Activated naive CD8-positive, alpha-beta T cell (primary cell): ENCODE data around the gene SLC52A1.

Experiments used
- H3K27ac Mint-ChIP-seq: one replicate; pipeline ENCODE4 v1.8.0; 2021; ENCODE audit warnings: mixed read lengths
- H3K27me3 Mint-ChIP-seq: one replicate; pipeline ENCODE4 v1.8.0; 2021; ENCODE audit warnings: mixed read lengths
- H3K36me3 Mint-ChIP-seq: one replicate; pipeline ENCODE4 v1.8.0; 2021; ENCODE audit warnings: mixed read lengths
- H3K4me1 Mint-ChIP-seq: one replicate; pipeline ENCODE4 v1.8.0; 2021; ENCODE audit warnings: low read depth, mixed read lengths
- H3K4me3 Mint-ChIP-seq: one replicate; pipeline ENCODE4 v1.8.0; 2021; ENCODE audit warnings: mild to moderate bottlenecking, mixed read lengths
- H3K9me3 Mint-ChIP-seq: one replicate; pipeline ENCODE4 v1.8.0; 2021; ENCODE audit warnings: low read depth, mixed read lengths

Gene SLC52A1

DNA sequence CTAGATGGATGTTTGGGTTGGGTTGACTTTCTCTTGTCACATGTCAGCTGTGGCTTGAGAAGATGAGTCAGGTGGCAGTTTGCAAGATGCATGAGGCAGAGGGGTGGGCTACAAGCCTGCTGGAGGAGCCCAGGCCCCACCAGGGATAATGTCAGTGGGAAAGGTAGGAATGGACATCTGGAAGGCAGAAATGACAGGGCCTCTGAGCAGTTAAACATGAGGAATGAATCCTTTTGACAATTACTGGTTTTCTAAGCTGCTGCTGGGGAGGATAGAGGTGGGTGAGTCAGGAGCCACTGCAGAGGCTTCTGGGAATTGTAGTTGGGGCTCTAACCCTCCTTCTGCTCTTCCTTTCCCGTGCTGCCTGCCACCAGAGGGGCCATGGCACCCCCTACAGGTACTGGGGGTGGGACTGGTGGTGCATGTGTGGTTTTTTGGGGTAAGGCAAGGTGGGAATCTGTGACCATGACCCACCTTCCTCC is 15.7 kb downstream of the SLC52A1 start:
- Mint-ChIP-seq H3K4me3 (no peak overlapping the region), H3K27ac (peak overlapping the region; percentile 92), H3K36me3 (no peaks in the 10 kb centered on the region), H3K9me3 (no peaks in the 10 kb centered on the region), H3K27me3 (no peaks in the 10 kb centered on the region), H3K4me1 (peaks cover 12% of the 10 kb centered on the region)

DNA sequence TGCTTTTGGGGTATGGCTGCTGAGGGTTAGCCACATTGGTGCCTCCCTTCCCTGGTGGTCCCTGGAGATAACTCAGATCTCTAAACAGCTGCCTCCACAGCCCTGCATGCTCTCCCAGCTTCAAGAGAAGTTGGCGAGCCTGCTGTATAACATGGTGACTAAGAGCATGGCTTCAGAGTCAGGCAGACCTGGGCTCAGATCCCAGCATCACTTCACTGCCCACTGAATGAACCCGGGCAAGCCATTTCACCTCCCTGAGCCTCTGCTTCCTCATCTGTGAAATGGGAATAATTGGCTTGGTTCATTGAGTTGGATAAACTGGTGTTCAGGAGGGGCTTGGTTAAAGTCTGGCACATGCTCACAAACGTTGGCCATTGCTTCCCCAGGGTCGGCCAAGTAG is 20.9 kb downstream of the SLC52A1 start:
- no peaks in the 10 kb centered on the region for H3K27me3 Mint-ChIP-seq
- H3K4me3 Mint-ChIP-seq: no peak overlapping the region
- H3K27ac Mint-ChIP-seq: no peak overlapping the region
- no peaks in the 10 kb centered on the region for H3K36me3 Mint-ChIP-seq
- H3K9me3 Mint-ChIP-seq: no peaks in the 10 kb centered on the region
- H3K4me1 Mint-ChIP-seq: peaks cover 8% of the 10 kb centered on the region

DNA sequence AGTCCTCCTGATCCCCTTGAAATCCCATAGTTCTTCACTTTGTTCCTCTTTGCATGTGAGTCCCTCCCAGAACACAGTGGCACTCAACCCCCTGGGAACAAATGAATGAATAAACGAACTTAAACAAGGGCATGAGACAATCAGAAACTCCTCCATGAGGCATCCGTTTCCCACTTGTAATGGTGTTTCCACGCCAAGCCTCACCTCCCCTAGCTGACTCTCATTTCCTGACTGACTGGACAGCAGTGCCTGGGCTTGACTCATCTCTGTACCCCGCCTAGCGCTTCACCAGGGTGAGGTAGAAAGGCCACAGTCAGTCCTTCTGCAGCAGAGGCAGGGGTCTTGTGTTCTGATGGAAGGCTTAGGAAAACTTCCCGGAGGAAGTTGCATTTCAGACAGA is 23.3 kb downstream of the SLC52A1 start:
- peaks cover 2% of the 10 kb centered on the region for H3K36me3 Mint-ChIP-seq

DNA sequence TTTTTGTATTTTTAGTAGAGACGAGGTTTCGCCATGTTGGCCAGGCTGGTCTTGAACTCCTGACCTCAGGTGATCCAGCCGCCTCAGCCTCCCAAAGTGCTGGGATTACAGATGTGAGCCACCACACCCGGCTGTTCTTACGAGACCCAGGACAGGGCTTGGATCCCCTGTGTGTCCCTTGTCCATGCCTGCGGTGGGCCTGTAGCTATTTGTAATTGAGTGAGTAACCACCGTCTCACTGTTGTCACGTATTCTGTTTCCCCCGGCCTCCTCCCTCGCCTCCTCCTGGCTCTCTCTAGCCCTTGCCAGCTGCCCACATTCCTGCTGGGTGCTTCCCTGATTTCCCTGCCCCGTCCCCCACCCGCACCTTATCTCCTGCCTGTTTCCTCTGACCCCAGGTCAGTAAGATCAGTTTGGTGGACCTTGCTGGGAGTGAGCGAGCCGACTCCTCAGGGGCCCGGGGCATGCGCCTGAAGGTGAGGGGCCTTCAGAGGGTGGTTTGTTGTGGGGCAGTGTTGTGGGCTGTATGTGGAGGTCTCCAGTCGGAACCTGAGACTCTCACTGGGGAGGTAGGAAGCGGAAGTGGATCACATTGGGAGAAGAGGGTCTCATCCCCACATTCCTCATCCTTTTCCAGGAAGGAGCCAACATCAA is 31.9 kb downstream of the SLC52A1 start:
- Mint-ChIP-seq H3K36me3 (peaks cover 13% of the 10 kb centered on the region), H3K4me1 (peaks cover 15% of the 10 kb centered on the region), H3K9me3 (no peaks in the 10 kb centered on the region), H3K27ac (no peak overlapping the region), H3K27me3 (no peaks in the 10 kb centered on the region), H3K4me3 (no peak overlapping the region)

More for the DNA sequence above, 23.3 kb downstream of the SLC52A1 start:
- no peaks in the 10 kb centered on the region for H3K9me3 Mint-ChIP-seq
- H3K4me3 Mint-ChIP-seq: no peak overlapping the region
- H3K4me1 Mint-ChIP-seq: peaks cover 2% of the 10 kb centered on the region
- no peak overlapping the region for H3K27ac Mint-ChIP-seq
- H3K27me3 Mint-ChIP-seq: no peaks in the 10 kb centered on the region

DNA sequence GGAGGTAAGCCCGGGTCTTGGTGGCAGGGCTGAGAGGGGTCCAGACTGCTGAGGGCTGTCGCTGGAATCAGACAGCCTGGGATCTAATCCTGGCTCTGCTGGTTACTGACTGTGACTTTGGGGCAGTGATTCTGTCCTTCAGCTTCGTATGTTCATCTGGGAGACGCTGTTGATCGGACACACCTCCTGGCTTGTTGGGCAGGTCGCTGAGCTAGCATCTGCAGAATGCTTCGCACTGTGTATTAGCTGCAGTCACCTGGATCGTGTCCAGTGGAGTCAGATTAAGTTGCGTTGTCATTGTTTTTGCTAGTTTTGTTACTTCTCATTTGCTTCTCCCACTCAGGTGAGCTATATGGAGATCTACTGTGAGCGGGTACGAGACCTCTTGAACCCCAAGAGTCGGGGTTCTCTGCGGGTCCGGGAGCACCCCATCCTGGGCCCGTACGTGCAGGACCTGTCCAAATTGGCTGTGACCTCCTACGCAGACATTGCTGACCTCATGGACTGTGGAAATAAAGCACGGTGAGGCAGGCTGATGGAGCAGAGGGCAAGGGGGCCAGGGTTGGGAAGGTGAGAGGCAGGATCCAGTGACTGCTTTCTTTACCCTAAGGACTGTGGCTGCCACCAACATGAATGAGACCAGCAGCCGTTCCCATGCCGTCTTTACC is 33.0 kb downstream of the SLC52A1 start:
- H3K4me3 Mint-ChIP-seq: no peak overlapping the region
- H3K9me3 Mint-ChIP-seq: no peaks in the 10 kb centered on the region
- peaks cover 16% of the 10 kb centered on the region for H3K4me1 Mint-ChIP-seq
- H3K27ac Mint-ChIP-seq: no peak overlapping the region
- H3K27me3 Mint-ChIP-seq: no peaks in the 10 kb centered on the region
- peaks cover 10% of the 10 kb centered on the region for H3K36me3 Mint-ChIP-seq

DNA sequence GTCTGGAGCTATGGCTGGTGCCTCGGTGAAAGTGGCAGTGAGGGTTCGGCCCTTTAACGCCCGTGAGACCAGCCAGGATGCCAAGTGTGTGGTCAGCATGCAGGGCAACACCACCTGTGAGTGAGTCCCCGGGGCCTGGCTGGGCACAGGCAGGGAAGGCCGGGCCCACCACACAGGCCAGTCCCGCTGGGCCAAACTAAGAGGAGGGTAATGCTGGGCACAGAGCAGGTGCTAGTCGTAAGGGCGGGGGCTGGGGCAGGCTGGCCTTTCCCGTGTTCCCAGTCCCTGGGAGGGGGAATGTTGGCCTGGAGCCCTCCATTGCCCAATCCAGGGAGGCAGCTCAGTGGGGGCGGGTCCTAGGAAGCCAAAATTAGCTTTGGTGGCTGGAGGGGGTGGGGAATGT is 35.0 kb downstream of the SLC52A1 start:
- Mint-ChIP-seq H3K36me3 (peaks cover 8% of the 10 kb centered on the region), H3K27me3 (no peaks in the 10 kb centered on the region), H3K27ac (no peak overlapping the region), H3K4me3 (no peak overlapping the region), H3K9me3 (no peaks in the 10 kb centered on the region), H3K4me1 (peaks cover 19% of the 10 kb centered on the region)

DNA sequence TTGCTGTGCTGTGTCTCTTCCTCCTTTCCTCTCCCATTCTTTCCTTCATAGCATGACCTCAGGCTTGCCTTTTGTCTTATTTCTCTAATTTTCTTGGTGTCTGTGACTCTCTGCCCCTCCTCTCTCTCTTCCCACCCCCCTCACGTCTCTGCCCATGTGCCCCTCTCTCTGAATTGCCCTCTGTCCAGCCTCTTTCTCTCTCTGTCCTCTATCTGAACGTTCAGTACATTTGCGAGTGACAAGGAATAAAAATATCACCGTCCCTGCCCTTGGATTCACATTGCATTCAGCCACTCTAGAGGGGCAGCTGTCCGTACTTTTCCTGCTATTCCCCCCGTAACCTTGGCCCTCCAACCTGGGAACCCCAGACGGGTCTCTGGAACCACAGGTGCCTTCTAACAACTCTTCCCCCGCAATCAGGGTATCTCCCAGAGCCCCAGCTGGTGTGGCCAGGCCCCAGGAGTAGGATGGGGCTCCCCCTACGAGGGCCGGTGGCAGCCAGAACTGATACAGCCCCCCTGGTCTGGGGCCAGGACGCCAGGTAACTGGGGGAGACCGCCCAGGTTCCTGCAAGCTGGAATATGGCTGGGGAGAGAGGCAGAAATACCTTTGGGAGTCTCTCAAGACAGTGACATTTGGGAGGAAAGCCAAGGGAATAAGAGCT is 35.7 kb downstream of the SLC52A1 start:
- Mint-ChIP-seq H3K9me3 (no peaks in the 10 kb centered on the region), H3K4me3 (peak overlapping the region; percentile 81), H3K27ac (peak overlapping the region; percentile 66), H3K4me1 (peaks cover 21% of the 10 kb centered on the region), H3K27me3 (no peaks in the 10 kb centered on the region), H3K36me3 (peaks cover 5% of the 10 kb centered on the region)

DNA sequence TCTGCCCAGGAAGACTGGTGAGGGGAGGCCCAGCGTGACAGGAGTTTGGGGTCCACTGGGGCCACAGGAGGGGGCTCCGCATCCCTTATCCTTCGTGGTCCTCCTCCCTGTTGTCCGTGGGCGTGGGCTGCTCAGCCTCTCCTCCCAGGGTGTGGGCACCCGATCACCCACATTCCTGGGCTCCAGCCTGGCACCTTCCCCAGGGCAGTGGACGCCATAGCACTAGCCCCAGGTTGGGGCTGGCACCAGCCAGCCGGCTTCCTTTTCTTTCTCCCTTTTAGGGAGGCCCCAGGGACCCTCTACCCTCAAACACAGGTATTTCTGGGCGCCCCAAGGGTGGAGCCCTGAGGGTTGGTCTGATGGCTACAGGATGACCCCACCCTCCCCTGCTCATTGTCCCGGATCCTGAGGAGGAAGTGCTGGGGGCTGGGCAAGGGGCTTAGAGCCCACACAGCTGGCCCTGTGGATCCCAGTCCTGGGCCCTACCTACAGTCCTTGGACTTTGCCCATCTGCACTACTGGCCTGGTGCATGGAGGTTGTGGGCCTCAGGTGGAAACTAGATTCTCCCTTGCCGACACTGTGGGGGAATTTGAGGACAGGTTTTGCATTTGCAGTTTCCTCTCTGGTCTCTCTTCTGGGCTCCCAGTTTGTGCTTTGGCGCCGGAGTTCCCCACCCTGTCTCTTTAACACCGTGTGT is 36.3 kb downstream of the SLC52A1 start:
- peaks cover 21% of the 10 kb centered on the region for H3K4me1 Mint-ChIP-seq
- peaks cover 2% of the 10 kb centered on the region for H3K36me3 Mint-ChIP-seq
- H3K27me3 Mint-ChIP-seq: no peaks in the 10 kb centered on the region
- peak overlapping the region; percentile 66 for H3K27ac Mint-ChIP-seq
- H3K9me3 Mint-ChIP-seq: no peaks in the 10 kb centered on the region
- peak overlapping the region; percentile 81 for H3K4me3 Mint-ChIP-seq

DNA sequence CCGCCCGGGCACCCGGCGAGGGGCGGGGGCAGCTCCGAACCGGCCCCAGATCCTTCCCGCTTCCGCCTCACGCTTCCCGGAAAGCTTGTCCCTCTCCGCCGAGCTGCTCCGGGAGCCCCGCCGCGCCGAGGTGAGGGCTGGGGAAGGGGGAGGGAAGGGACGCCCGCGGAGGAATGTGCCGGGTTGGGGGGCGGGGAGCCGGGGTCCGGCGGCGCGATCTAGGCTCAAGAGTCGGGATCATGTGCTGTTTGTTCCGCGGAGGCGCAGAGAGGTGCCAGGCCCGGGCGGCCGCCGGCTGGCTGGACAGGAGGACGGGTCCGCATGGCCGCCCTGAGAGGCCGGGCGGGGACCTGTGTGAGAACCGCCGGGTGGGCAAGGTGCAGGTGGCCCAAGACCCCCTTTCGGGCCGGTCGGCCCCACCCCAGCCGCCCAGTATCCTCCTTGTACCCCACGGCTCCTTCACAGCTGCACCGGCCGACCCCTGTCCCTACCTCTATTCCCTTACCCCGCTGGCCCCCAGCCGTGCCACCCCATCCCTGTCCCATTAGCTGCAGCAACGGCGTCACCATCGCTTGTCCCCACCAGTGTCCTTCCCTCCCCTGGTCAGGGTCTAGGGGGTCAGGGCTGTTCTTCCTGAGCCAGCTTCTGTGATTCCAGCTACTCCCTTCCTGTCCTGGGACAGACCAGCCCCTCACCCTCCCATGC is 37.0 kb downstream of the SLC52A1 start:
- peaks cover 2% of the 10 kb centered on the region for H3K36me3 Mint-ChIP-seq
- peak overlapping the region; percentile 34 for H3K27ac Mint-ChIP-seq
- H3K4me1 Mint-ChIP-seq: peaks cover 21% of the 10 kb centered on the region
- no peaks in the 10 kb centered on the region for H3K27me3 Mint-ChIP-seq
- H3K9me3 Mint-ChIP-seq: no peaks in the 10 kb centered on the region
- peak overlapping the region; percentile 81 for H3K4me3 Mint-ChIP-seq

DNA sequence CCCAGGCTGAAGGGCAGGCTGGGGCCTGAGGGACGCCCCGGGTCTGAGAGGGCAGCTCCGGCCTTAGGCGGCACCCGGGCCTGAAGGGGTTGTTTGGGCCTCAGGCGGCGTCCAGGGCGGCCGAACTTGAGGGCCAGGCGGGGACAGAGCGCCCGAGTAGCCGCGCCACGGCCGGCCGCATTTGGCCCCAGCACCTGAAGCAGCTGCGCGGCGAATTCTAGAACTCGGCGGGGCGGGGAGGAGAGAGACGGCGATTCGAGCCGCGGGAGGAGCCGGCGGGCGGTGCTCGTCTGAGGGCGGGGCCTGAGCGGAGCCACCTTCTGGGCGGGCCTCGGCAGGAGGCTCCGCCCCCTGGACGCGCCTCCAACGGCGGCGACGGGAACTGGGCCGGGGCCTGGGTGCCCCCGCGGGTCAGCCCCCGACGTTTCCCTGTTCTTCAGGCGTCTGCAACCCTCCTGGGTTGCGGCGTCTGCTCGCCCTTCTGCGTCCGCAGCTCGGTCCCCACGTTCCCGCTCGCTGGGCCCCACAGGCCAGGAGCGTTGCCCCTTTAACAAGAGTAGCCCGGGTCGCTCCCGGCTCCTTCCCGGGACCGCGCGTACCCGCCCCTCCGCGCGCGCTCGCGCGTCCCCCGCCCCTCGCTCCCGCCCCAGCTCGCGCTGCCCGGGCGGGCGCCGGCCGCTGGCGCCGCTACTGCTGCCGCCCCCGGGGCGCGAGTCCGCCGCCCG is 37.8 kb downstream of the SLC52A1 start, which contains the start of the genes INCA1 and KIF1C:
INCA1 (minus strand) TSS at position 221 of the 725 bp plus-strand sequence. CDS start 3,085 bp downstream, outside the sequence.
KIF1C (plus strand) TSS at position 649 of the 725 bp plus-strand sequence. CDS start 2,297 bp downstream, outside the sequence.
- Mint-ChIP-seq H3K4me3 (peak within 1 kb of the TSS; percentile 82), H3K36me3 (peaks cover 2% of the 10 kb centered on the region), H3K27ac (peak within 1 kb of the TSS; percentile 83), H3K9me3 (no peaks in the 10 kb centered on the region), H3K4me1 (peaks cover 21% of the 10 kb centered on the region), H3K27me3 (no peaks in the 10 kb centered on the region)

DNA sequence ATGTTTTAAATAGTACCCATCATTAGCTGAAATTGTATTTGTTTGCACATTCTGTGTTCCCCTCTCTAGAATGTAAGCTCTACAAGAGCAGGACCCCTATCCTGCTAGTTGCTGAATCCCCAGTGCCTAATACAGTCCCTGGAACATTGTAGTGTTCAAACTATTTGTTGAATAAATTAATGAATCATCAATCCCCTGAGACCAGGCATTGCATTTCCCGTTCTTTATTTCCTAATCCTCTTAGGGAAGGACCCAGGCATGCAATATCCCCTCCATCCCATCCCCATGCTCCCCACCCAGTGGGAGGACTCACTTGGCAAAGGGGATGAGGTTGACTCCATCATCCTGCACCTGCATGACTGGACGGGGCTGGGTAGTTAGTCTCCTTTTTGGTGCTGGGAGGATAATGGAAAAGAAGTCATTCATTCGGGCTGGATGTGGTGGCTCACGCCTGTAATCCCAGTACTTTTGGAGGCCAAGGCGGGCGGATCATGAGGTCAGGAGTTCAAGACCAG is 41.1 kb downstream of the SLC52A1 start:
- Mint-ChIP-seq H3K27me3 (no peaks in the 10 kb centered on the region), H3K4me3 (no peak overlapping the region), H3K9me3 (no peaks in the 10 kb centered on the region), H3K4me1 (peaks cover 27% of the 10 kb centered on the region), H3K36me3 (peaks cover 4% of the 10 kb centered on the region), H3K27ac (no peak overlapping the region)

DNA sequence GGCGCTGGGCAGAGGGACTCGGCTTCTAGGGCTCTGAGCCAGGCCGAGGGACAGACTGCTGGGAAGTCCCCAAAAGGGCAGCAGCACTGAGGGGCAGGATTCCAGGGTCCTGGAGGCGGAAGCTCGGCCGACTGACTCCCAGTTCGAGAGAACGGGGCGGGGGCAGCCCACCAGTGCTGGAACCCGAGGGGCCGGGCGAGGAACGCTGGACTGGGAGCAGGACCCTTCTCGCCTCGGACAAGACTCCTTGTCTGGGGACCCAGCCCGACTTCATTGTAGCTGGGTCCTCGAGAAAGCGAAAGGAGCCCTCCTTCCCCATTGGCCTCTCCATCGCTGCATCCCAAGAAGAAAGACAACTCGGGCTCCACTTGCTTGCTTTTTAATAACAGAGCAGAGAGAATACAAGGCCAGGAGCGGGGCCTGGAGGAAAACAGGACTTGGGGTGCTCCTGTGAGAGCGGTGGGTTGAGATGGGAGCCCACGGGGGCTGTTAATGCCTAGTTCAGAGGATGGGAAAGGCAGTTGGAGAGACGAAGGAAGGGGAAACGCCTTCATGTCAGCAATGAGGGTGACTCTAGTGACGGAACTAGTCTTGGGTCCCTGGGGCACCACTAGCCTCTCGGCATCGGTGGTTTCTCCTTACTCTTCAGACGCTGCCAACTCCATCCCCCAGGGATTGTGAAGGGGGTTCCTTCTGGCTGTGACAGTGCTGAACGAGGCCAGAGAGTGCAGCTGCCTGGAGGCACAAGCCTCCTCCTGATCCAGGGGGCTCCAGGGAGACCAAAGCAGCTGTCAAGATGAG is 47.3 kb downstream of the SLC52A1 start:
- Mint-ChIP-seq H3K36me3 (peaks cover 4% of the 10 kb centered on the region), H3K27me3 (no peaks in the 10 kb centered on the region), H3K27ac (peak overlapping the region; percentile 91), H3K9me3 (no peaks in the 10 kb centered on the region), H3K4me3 (peak overlapping the region; percentile 92), H3K4me1 (peaks cover 40% of the 10 kb centered on the region)
